Neutrophil (primary cell): ENCODE measurements around the gene BLOC1S6.

Experiments used
- H3K27ac ChIP-seq: fragments of 200-600 bp; sonication (generic); 2 replicates; pipeline ENCODE4 v1.5.1; 2016; ENCODE audit warnings: mild to moderate bottlenecking, moderate library complexity
- H3K27me3 ChIP-seq: fragments of 200-600 bp; sonication (generic); 2 replicates; pipeline ENCODE4 v1.6.0; 2016; ENCODE audit warnings: mild to moderate bottlenecking
- H3K36me3 ChIP-seq: fragments of 200-600 bp; sonication (generic); 2 replicates; pipeline ENCODE4 v1.5.1; 2017
- H3K4me1 ChIP-seq, 2 experiments: fragments of 200-600 bp in 1 of 2; sonication (generic) in 1 of 2; 1 replicate in 1 of 2; 2 replicates in 1 of 2; pipeline versions ENCODE4 v1.5.1 to v1.6.1; 2013 to 2016; ENCODE audit warnings: low read depth in 1 of 2, low read length in 1 of 2, mild to moderate bottlenecking in 1 of 2, moderate library complexity in 1 of 2; ENCODE audit not compliant: control insufficient read depth in 1 of 2, insufficient read depth in 1 of 2
- H3K4me3 ChIP-seq, 2 experiments: fragments of 200-600 bp in 1 of 2; sonication (generic) in 1 of 2; 1 replicate in 1 of 2; 2 replicates in 1 of 2; pipeline ENCODE4 v1.5.1; 2013 to 2016; ENCODE audit warnings: low read depth in 1 of 2, low read length in 1 of 2, mild to moderate bottlenecking in 1 of 2, moderate library complexity in 1 of 2
- H3K9me3 ChIP-seq: fragments of 200-600 bp; sonication (generic); 2 replicates; pipeline ENCODE4 v1.5.1; 2016
- CTCF ChIP-seq: fragments of 200-600 bp; sonication (generic); IDR thresholded peaks from 2 replicates; pipeline ENCODE4 v1.5.1; 2016; ENCODE audit warnings: antibody characterized with exemption

The BLOC1S6 gene

GRCh38 chr15:45587095-45587862 is at the start of gene BLOC1S6:
BLOC1S6 (plus strand) TSS chr15:45587379; CDS start chr15:45587444, 65 bp downstream.
- Histone ChIP-seq H3K4me1 (peaks cover 32 to 35% of the 10 kb centered on the region in 2 experiments), H3K4me3 (peak within 1 kb of the TSS; percentile 79 to 85), H3K9me3 (no peaks in the 10 kb centered on the region), H3K36me3 (peaks cover 3% of the 10 kb centered on the region), H3K27ac (peak within 1 kb of the TSS; percentile 96), H3K27me3 (peaks cover 9% of the 10 kb centered on the region)
- no peak for TF ChIP-seq CTCF

GRCh38 chr15:45539680-45540079 is 47.5 kb upstream of the BLOC1S6 start:
- H3K27me3 ChIP-seq = peaks cover 11% of the 10 kb centered on the region
- no peaks in the 10 kb centered on the region for H3K36me3 ChIP-seq
- H3K4me3 ChIP-seq = no peak overlapping the region
- no peaks in the 10 kb centered on the region for H3K4me1 ChIP-seq
- TF ChIP-seq CTCF = no peak
- H3K27ac ChIP-seq = no peak overlapping the region
- H3K9me3 ChIP-seq = no peaks in the 10 kb centered on the region

GRCh38 chr15:45540531-45540930 is 46.6 kb upstream of the BLOC1S6 start:
- Histone ChIP-seq H3K9me3 (no peaks in the 10 kb centered on the region), H3K4me1 (no peaks in the 10 kb centered on the region), H3K27me3 (peaks cover 13% of the 10 kb centered on the region), H3K36me3 (no peaks in the 10 kb centered on the region), H3K27ac (no peak overlapping the region), H3K4me3 (no peak overlapping the region)
- TF ChIP-seq CTCF = no peak

GRCh38 chr15:45543051-45543450 is 44.1 kb upstream of the BLOC1S6 start:
- Histone ChIP-seq H3K9me3 (no peaks in the 10 kb centered on the region), H3K36me3 (no peaks in the 10 kb centered on the region), H3K4me1 (no peaks in the 10 kb centered on the region), H3K27me3 (peaks cover 13% of the 10 kb centered on the region), H3K27ac (no peak overlapping the region), H3K4me3 (no peak overlapping the region)
- TF ChIP-seq CTCF = no peak

GRCh38 chr15:45544266-45545023 is 42.7 kb upstream of the BLOC1S6 start:
- TF ChIP-seq CTCF = no peak
- no peak overlapping the region for H3K4me3 ChIP-seq
- H3K27ac ChIP-seq = no peak overlapping the region
- no peaks in the 10 kb centered on the region for H3K4me1 ChIP-seq
- H3K9me3 ChIP-seq = no peaks in the 10 kb centered on the region
- H3K27me3 ChIP-seq = peaks cover 26% of the 10 kb centered on the region
- H3K36me3 ChIP-seq = no peaks in the 10 kb centered on the region
